ENCODE measurements around the gene SNX9.
"Not testable (repeated sequence)": the region's sequence is repeated elsewhere in the genome, so short reads cannot be mapped to it uniquely, and the experiment has no call there.

SNX9 gene

DNA sequence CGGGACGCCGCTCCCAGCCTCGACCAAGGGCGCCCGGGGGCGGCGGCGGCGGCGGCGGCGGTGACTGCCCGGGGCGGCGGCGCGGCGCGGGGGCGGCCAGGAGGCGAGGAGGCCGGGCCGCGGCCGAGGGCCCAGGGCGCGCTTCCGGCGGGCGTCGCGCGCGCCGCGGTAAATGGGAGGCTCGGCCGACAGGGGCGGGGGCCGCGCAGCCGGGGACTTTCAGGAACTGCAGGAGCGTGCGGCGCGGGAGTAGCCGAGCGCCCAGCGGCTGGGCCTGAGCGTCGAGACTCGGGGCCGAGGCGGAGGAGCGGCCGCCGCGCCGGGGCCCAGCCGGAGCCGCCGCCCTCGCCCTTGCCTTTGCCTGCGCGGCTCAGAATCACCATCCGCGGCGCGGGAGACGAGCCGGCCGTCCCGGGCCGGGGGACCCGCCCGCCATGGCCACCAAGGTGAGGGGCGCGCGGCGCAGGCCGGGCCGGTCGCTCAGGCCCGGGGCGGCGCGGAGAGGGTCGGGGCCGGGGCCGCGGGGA lies at the start of gene SNX9:
TSS of gene SNX9 (plus strand) at position 246 of the 527 bp plus-strand sequence. CDS start at position 435, 189 bp downstream.
- no peak for FAIRE-seq

DNA sequence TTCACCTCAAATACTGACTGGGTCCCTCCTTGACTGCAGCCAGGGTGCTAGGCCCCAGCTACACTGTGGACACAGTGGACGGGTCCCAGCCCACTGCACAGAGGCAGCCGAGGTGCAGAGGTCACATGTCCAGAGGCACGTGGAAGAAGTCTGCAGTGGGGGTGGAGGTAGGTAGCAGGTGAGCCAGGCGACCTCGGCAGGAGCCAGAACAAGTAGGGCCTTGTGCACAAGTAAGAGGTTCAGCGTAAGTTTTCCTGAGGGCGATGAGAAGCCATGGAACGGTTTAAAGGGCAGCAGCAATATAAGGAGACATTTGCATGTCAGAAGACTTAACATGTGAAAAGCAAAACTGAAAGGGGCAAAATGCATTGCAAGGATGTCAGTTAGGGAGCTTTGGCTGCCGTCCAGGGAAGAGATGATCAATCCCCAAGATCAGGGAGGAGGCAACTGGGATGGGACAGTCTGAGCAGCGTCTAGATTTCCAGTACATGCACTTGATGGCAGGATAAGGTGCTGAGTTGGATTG lies 49.7 kb upstream of the SNX9 start:
- FAIRE-seq, result no peak

DNA sequence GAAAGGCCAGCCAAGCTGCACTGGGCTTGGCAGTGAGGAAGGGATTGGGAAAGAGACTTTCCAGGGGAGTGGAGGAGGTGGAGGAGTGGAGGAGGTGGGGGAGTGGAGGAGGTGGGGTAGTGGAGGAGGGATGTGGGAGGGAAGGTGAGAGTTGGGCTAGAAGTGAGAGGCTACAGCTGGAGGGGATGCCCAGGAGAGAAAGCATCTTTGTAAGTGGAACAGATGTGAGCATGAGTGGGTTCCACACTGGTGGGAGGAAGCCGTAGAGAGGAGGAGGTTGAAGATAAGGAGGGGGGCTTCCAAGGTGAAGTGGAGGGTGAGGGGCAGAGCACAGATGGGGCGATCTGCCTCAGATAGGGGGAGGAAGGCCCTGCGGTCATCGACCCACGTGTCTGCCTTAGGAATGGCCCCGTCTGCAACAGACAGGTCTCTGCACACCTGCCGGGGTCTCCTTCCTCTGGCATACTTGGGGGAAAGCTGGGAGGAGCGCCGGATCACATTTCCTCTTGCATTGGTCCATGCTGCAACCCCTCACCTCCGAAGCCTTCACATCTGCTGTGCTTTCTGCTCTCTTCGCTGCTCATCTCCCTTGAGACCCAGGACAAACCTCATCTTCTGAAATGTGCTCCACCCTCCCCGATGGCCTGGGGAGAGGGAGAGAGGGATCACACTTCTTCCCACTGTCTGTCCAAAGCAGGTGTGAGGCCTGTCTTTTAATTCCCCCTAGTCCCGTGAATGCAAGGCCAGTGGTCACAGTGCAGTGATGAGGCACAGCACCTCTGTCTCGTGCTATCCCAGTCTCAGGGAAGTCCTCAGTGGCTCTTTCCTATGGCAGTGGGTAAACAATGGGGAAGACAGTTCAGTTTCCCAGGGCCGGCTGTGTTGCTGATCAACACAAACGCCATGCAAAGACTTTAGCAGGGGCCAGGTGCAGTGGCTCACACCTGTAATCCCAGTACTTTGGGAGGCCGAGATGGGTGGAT lies 48.6 kb upstream of the SNX9 start:
- no peak for FAIRE-seq

DNA sequence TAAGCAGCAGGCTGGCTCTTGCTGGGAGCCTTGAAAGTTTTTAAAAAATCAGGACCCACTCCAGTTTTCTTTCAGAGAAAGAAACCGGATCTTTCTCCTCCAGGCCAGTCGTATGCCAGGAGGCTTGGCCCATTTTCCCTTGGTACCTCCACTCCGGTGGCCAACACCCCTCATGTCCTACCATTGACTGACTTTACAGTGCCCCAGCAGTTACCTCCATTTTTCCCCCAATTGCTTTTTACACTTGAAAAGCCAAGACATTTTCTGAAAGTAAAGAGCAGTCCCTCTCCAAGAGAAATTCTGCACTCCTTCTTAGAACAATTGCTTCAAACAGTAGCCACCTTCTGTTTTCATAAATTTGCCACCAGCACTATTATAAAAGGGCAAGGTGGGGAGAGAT lies 47.7 kb upstream of the SNX9 start:
- no peak for FAIRE-seq

DNA sequence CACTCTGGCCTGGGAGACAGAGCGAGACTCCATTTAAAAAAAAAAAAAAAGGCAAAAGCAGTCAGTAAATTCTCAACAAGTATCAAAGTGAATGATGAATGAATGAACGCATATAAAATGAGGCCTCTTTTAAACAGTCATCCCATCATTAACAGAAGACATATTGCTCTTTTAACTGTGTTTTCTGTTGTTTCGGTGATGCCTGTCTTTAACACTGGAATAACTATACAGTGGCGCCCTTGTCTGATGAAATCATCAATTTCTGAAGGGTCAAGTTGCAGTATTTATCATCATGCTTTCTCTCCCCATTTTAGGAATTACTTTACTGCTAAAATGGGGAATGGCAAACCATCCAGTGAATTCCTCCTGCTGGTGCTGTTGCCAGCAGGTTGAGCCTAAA lies 45.7 kb upstream of the SNX9 start:
- no peak for FAIRE-seq

DNA sequence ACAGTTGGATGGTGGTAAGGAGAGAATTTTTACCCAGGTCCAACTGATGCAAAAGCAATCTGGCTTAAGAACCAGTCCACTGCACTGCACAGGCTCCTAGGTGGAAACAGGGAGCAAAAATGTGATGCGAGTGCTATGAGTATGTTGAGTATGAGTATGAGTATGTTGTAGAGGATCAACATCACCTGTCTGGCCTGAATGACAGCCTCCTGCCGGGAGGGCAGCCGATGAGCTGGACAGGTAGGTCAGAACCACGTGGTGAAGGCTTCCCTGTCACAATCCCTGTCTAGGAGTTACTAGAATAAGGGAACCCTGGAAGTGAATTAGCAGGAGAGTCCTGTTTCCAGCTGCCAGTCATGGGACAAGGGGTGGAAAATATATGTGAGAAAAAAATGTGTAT lies 44.3 kb upstream of the SNX9 start:
- no peak for FAIRE-seq

DNA sequence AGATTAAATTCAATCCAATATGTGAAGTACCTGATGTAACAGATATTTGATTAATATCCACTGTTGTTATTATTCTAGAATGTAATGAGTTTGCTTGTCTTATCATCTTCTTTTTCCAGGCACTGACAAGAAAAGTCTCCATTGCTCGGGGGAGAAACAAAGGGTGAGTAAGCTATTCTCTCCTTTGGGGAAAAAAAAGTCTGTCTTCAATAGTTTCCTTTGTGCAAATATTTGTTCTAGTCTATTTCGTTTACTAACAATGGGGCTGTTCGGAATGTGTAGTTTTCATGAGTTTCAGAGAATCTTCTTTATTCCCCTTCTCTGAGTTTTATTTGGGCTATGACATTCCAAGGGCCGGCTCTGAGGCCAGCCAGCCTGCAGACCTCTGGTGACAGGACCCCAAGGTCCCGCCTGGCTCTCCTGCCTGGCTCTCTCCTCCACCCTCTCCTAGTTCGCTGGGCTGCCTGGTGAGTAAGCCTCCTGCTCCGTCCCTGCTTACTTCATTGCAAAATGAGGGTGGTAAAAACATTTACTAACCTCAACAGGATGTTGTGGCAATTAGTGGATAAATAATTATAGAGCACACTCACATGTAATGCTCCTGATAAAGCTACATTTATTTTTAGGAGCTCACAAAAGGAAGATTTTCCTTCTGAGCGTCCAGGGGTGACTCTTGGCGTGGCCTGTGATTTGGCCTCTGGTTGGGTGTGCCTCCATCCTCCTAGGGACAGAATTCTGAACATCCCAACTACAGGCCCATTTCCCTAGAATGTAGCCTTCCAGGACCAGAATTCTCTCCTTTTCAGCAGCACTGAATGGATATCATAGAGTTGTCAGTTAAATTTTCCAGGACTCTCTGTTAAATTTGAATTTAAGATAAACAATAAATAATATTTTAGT lies 43.1 kb upstream of the SNX9 start:
- FAIRE-seq, result no peak

DNA sequence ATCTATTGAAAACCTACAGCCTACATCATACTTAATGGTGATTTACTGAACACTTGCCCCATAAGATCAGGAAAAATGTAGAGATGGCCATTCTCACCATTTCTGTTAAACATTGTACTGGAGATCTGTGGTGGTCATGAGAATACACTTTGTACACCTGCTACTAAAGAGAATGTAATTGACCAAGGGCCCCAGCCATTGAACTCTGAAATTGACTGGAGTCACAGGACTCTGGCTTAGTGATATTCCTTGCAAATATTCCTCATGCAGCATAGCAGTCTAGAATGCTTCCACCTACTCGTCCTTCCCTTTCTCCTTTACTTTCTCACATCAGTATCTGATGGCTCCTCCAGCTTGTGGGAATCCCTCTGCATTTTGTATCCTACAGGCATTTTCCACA lies 37.4 kb upstream of the SNX9 start:
- no peak for FAIRE-seq

DNA sequence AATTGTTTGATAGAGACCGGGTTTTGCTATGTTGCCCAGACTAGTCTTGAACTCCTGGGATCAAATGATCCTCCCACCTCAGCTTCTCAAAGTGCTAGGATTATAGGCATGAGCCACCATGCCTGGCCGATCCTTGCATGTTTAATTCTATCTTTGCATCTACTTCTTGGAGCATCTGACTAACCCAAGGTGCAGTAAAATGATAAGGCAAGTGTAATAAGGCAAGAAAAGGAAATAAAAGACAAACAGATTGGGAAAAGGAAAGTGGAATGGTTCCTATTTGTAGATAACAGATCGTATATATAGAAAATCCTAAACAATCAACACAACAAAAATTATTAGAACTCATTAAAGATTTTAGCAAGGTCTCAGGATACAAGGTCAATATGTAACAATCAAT lies 36.8 kb upstream of the SNX9 start:
- FAIRE-seq, result no peak

DNA sequence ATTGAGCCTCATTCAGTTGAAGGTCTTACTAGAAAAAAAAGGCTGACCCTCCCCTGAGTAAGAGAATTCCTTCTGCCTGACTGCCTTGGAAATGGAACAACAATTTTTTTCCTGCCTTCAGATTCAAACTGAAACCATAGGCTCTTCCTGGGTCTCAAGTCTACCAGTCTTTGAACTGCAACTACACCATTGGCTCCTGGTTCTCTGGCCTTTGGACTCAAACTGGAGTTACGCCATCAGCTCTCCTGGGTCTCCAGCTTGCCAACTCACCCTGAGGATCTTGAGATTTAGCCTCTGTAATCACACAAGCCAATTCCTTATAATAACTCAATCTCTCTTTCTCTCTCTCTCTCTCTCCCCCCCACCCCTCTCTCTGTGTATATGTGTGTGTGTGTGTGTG lies 36.0 kb upstream of the SNX9 start:
- FAIRE-seq, result no peak

DNA sequence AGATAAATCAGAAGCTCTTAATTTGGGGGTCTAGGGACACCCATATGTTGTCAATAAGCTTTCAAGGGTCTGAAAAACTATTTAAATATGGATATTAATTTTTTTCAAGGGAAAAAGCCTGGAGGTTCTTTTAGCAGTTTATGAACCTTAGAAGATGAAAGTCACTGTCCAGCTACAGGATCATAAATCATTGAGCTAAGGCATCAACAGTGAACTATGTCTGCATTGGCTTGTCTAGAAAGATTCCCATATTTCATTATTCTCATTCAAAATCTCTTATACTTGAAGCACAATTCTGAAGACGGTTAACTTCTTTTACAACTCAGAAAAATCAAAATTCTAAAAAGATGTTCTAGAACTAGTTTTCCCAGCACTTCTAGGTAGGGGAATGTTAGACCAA lies 34.9 kb upstream of the SNX9 start:
- no peak for FAIRE-seq

DNA sequence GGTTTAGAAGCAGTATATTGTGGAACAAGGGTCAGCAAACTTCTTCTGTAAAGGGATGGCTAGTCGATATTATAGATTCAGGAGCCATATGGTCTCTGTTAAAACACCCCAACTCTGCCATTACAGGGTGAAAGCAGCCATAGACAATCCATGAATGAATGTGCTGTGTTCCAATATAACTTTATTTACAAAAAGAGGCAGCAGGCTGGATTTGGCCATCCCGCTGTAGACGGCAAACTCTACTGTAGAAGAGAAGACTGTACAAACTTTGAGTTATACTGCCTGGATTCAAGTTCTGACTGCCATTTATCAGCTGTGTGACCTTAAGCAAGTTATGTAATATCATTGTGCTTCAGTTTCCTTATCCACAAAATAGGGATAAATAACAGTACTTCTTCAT lies 33.7 kb upstream of the SNX9 start:
- FAIRE-seq, result no peak

DNA sequence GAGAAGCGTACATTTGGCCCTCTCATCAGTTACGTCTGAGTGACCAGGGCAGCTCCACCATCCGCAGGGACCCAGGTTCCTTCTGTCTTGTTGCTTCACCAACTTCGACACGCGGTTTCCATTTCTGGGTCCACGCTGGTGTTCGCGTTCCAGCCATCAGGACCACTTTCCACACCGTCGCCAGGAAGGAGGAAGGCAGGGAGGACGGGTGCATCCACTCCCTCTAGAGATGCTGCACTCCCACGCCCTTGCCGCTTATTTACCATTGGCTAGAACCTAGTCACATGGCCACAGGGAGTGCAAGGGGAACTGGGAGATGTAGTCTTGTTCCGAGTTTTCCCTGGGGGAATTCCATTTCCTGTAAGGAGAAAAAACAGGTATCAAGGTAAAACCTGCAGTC lies 33.2 kb upstream of the SNX9 start:
- FAIRE-seq, result no peak

DNA sequence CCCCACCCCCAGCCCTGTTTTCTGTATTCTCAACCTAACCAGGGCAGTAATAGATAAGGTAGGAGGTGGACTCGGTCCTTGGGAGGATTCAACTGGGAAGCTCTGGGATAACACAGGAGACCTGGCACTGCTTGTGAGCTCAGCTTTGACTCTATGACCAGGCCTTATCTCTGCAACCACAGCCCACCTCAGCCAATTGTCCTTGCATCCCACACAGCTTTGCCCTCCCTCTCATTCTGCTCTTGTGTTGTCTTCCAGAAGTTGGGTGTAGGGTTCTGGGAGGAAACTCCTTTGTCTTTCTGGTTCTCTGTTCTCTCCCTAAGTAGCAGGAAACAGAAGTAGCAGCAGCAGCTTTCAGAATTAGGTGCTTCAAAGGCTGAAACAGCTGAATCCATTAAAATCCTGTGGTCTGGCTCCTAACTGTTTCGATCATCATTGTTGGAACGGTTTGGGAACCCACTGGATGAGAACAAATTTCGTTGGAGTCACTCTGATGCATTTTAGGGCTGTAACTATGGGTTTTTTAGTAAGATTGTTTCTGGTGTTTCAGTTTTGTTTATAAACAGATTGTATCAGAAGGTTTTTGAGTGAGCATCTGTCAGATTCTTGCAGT lies 32.4 kb upstream of the SNX9 start:
- FAIRE-seq, result no peak

DNA sequence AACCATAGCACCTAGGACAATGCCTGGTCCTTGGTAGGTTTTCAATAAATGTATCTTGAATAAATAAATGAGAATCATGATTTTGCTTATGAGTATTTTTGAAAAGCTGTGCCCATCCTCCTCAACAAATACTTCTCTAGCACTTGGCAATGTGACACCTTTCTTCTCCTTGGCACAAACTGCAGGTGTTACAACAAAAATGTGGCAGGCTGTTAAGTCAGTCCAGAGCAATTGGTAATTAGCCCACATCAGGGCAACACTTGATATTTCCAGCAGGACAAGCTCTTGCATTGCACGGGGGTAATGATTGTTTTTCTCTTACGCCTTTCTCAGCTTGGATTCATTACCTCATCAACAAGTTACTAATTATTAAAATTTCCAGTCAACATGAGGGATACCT lies 31.6 kb upstream of the SNX9 start:
- no peak for FAIRE-seq

DNA sequence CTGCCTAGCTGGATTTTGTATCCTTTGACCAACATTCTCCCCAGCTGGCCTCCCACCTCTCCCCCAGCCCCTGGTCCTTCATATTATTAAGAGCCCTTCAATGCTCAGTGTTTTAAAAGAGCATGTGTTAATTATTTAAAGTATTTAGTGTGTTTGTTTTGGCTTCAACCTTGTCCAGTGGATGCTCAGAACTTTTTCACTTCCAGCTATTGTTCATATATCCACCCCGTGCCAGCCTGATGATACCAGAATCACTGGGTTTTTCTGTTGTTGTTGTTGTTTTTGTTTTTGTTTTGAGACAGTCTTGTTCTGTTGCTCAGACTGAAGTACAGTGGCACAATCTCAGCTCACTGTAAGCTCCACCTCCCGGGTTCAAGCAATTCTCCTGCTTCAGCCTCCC lies 30.4 kb upstream of the SNX9 start:
- no peak for FAIRE-seq

DNA sequence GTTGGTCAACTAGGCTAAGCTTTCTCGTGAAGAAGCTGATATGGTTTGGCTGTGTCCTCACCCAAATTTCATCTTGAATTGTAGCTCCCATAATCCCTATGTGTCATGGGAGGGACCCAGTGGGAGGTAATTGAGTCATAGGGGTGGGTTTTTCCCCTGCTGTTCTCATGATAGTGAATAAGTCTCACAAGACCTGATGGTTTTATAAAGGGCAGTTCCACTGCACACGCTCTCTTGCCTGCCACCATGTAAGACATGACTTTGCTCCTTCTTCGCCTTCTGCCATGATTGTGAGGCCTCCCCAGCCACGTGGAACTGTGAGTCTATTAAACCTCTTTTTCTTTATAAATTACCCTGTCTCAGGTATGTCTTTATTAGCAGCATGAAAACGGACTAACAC lies 29.0 kb upstream of the SNX9 start:
- FAIRE-seq, result not testable (repeated sequence)

DNA sequence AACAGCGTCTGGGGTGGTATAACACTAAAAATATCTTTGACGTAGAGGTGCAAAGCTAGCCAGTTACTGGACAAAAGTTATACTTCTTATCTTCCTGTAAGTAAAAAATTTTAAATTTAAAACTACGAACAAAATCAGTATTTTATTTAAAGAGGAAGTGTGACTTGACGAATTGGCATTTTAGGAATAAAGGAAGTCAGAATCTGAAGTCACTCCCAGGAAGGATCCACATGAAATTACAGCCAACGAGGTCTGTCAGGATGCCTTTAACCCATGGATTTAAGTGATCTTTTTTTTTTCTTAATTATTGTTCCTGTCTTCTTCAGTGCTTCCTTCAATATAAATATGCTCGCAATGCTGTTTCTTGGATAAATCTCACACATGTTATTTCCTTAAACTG lies 27.2 kb upstream of the SNX9 start:
- no peak for FAIRE-seq

DNA sequence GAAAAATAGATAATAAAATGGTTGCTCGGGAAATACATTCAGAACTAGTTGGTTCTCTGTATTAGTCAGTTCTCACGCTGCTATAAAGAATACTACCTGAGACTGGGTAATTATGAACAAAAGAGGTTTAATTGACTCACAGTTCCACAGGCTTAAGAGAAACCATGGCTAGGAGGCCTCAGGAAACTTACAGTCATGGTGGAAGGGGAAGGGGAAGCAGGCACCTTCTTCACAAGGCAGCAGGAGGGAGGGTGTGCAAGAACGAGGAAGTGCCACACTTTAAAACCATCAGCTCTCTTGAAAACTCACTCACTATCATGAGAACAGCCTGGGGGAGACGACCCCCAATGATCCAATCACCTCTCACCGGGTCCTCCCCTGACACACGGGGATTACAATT lies 24.2 kb upstream of the SNX9 start:
- no peak for FAIRE-seq

DNA sequence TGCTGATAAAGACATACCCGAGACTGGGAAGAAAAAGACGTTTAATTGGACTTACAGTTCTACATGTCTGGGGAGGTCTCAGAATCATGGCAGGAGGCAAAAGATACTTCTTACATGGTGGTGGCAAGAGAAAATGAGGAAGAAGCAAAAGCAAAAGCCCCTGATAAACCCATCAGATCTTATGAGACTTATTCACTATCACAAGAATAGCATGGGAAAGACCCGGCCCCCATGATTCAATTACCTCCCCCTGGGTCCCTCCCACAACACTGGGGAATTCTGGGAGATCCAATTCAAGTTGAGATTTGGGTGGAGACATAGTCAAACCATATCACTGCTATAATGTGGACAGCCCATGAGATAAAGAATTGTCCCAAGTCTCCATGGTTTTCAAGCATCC lies 23.5 kb upstream of the SNX9 start:
- FAIRE-seq, result not testable (repeated sequence)

DNA sequence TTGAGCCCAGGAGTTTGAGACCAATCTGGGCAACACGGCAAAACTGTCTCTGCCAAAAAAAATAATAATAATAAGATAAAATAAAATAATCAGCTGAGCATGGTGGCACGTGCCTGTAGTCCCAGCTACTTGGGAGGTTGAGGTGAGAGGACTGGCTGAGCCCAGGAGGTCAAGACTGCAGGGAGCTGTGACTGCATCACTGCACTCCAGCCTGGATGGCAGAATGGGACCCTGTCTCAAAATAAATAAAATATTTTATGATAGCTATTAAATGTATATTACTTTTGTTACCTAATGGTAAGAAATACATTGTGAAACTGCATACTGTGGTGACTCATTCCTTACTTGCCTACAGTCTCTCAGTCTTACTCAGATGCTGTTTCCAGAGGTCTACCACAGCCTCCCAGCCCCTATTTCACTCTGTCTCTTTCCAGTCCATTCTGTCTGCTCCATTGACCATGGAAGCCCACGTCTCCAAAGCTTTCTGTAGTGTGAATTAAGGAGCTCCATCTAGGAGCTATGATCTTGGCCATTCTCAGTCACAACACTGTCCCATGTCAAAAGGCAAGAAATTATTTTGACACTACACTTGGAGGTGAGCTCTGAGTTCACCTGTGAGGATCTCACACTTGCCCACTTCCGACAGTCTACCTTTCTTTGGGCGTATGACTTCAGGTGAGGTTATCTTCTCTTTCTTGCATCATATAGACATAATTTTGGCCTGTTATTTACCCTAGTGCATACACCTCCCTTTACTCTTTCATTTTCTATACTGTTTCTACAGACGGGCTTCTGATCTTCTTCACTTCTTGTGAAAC lies 22.4 kb upstream of the SNX9 start:
- no peak for FAIRE-seq

All from endometrium (tissue), 2 donors.